ENCODE measurements around the gene ZC3H7B.

The ZC3H7B gene

DNA sequence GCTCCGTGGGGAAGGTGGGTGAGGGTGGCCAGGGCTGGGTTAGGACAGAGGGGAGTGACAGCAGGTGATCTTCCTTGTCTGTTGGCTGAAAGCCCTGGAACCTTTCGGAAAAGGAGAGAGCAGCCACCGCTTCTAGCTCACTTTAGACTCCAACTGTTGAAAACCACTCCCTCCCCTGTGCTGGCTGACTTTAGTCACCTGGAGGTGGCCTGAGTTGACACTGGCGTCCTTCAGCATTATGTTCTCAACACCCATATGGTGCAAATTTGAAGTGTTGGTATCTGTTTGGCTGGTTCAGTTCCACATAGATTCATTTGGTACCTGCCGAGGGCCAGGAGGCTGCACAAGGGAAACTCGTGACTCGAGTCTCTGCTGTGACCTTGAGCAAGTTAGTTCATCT is 28.8 kb downstream of the ZC3H7B start:
- no peak for DNase-seq

DNA sequence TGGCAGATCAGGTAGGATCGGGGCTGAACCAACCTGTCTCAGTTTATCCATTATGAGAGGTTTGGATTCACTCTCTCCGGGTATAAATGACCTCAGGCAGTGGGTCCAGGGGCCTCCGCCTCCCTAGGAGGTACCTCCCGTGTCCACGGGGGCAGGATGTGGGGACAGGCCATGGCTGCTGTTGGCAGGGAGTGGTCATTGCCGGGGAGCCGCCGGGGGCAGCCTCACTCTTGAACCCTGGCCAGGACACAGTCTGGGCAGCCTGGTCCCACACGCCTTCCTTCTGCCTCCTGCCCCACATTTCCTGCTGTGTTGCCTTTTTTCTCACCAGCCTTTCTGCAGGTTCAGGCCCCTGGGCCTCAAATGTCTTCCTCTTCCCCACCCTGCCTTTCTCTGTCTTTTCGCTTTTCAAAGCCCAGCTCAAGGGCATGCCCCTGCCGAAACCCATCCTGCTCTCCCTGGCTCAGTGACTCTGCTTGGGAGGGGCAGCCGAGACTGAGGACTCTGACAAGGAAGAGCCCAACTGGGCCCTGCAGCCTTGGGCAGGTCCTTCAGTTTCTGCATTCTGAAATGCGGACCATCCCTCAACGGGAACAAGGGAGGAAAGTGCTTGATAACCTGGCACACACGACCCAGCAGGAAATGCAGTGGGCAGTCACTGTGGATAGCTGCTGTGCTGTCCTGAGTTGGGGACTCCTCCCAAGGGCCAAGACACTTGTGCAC is 31.1 kb downstream of the ZC3H7B start:
- no peak for DNase-seq

DNA sequence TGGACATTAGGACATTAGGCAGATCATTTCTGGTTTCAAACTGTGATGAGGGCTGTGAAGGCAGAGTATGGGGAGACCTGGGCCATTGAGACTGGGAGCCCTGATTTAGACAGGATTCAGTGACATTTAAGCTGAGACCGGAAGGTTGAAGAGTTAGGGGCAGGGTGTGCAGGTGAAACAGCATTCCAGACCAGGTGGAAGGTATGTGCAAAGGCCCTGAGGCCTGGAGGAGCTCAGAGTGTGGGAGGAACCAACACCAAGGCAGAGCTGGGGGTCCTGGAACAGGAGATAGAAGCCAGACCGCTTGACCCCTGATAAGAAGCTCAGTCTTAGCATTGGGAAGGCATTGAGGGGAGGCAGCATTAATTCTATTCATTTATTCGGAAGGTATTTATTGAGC is 32.5 kb downstream of the ZC3H7B start:
- DNase-seq: no peak

DNA sequence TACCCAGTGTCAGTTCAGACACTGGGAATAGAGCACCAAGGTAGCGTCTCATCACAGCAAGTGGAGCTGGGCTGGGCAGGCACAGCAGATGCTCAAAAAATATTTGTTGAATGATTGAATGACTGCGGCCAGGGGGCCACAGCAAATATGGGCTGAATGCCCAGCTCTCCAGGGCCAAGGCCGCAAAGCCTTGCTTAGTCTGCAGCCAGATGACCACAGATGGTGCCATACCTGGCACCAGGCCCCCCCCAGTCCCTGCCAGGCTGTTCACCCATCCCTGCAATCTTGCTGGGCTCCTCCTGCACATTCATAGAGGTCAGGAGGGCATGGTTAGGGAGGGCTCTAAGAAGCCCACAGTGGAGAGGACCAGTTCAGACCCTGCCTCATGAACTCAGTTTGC is 32.9 kb downstream of the ZC3H7B start:
- no peak for DNase-seq

DNA sequence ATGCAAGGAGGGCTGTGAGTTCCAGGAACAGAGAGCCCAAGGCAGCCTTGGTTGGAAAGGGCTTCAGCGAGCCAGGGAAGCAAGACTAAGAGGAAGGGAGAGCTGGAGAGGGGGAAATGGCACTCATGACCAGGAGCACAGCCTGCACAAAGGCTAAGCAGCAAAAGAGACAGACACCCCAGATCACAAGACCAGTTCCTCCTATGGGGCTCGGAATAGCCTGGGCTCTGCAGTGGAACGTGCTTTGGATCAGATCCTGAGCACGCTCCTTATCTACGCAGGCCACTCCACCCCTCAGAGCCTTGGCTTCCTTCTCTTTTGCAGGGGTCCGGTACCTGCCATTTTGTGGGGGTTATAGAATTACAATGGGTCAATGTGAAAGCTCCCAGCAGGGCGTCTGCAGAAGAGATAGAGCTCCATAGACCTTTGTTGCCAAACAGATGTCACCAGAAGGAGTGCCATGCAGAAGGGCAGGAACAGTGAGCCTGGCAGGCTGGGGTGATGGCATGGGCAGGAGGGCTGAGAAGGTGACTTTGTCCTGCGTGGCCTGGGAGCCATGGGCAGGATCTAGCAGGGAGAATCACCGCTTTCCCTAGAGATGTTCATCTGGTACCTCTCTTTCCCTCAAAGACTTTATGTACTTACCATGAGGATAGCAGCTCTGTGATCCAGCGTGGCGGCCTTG is 33.8 kb downstream of the ZC3H7B start:
- DNase-seq: no peak

DNA sequence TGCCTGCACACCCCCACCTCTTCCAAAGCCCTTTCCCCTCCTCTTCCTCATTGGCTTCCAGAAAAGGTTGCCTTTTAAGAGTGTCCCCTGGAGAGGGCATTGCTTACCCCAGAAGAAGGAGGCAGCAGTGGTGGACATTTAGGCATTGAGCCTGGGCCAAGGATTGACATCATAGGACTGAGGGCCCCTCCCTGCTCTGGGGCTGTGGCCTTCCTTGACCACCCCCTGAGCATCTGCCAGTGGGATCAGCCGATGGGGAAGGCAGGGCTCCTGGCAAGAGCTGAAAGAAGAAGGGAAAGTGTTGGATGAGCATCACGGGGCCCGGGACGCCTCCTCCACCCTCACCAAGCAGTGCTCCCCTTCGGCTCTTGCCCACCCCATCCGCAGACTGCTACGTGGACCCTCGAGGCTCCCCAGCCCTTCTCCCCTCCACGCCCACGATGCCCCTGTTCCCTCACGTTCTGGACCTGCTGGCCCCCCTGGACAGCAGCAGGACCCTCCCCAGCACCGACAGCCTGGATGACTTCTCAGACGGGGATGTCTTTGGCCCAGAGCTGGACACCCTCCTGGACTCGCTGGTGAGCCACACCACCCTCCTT is 37.4 kb downstream of the ZC3H7B start:
- no peak for DNase-seq

DNA sequence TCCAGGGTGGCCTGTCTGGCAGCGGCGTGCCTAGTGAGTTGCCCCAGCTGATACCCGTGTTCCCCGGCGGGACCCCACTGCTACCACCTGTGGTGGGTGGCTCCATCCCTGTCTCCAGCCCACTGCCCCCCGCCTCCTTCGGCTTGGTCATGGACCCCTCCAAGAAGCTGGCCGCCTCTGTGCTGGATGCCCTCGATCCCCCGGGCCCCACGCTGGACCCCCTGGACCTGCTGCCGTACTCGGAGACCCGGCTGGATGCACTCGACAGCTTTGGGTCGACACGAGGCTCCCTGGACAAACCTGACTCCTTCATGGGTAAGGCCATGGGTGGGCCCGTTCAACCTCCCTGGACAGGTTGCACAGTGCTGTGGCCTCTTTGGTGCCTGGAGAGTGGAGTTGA is 38.5 kb downstream of the ZC3H7B start:
- no peak for DNase-seq

DNA sequence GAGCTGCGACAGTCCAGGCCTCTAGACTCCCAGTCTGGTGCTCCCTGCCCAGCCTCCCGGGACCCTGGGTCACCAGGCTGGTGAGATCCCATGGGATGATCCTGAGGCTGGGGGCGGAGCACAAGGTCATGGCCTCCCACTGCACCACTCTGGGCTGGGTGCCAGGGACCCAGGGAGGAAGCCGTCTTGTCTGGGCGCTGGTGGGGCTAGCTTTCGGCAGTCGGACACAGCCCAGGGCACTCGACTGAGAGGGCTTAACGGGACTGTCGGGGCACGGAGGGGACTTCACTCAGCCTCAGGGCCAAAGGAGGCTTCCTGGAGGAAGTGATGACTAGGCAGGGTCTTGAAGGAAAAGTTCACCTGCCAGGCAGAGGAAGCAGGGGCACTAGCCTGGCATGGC is 39.0 kb downstream of the ZC3H7B start:
- DNase-seq: no peak

DNA sequence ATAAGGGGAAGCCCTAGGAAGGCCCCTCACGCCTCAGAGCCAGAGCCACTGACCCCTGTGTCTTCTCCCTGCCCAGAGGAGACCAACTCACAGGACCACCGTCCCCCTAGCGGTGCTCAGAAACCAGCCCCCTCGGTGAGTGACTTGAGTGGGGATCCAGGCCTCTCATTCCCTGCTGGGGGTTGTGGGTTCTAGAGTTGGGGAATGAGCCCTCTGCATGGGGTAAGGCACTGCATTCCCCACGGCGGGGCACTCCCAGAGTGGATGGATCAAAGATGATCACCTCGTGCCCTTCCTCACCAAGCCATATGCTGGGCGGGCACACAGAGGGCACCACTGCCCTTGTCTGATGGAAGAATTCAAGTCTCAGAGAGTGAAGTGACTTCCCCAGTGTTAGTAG is 39.7 kb downstream of the ZC3H7B start:
- DNase-seq: no peak

DNA sequence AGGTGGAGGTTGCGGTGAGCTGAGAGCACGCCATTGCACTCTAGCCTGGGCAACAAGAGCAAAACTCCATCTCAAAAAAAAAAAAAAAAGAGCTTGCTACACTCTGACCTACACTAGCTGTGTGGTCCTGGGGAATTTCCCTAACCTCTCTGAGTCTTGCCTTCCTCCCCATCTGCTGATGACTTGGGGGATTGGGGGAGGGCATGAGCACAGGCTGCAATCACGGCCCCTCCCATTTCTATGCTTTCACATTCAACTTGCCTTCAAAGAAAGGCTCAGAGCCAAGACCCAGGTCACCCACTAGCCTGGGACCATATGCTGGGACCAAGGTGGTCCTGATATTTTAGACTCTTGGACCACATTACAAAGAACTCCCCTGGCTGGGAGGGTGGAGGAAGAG is 40.7 kb downstream of the ZC3H7B start:
- DNase-seq: no peak

DNA sequence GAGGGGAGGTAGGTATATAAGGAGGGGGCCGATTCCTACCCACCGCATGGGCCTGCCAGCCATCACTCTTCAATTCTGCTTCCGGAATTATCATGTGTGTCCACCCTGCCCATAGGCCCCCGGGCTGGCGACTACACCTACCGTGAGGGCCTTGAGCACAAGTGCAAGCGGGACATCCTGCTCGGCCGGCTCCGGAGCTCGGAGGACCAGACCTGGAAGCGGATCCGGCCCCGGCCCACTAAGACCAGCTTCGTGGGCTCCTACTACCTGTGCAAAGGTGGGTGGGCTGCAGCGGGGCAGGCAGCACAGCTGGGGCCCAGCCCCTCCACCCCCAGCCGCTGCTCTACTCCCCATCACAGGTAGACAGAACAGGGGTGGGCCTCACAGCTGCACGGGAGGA is 42.0 kb downstream of the ZC3H7B start:
- no peak for DNase-seq

DNA sequence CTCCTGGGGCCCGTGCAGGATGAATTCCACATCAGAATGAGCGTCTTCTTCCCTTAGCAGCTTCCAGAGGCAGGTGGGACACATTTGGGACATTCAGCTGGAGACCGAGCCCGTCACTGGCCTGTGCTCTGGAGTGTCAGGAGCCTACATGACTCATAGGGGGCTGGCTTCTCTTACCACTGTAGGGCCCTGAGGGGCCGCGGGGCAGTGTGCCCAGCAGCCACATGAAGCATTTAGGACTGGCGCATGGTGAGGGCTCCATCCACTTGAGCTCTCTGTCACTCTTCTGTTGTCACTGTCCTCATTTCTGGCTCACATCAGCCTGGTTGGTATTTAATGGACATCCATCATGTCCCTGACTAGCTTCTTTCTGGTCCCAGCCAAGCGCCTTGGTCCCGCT is 42.4 kb downstream of the ZC3H7B start:
- no peak for DNase-seq

DNA sequence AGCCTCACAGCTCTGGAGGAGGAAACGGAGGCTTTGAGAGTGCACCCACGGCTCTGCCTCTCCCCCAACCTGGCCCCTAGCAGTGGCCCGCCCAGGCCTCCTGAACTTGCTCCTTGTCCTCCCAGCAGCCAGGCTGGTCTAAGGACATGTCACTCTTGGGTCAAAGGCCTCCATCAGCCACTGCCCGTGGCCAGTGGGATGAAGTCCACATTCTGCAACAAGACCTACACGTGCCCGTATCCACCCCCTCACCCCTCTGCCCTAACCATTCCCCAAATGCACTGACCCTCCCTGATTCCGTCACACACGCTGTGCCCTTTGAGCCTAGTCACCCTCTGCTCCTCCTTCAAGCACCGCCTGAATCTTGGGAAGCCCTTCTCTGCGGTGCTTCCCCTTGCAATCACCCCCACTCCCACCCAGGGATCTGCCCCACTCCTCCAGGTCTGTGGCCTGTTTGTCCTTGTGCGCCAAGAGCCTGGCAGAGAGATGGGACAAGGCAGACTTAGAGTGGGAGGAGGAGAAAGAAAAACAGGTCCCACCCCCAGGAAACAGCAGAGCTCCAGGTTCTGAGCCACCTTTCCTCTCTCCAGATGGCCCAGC is 43.0 kb downstream of the ZC3H7B start:
- DNase-seq: no peak

DNA sequence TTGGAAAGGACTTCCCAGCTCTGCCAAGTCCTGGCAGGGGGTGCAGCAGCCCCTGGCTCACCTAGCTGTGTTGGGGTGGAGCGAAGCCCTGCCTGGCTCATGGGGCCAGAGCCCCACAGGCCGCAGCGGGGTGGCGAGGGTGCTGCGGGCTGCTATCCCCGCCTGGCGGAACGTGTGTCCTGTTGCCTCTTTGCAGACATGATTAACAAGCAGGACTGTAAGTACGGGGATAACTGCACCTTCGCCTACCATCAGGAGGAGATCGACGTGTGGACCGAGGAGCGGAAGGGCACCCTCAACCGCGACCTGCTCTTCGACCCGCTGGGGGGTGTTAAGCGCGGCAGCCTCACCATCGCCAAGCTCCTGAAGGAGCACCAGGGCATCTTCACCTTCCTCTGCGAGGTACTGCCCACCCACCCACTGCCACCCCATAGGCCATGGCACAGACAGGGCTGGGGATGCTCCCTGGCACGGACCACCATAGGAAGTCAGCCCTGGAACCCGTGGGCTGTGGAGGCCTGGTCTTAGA is 44.5 kb downstream of the ZC3H7B start:
- no peak for DNase-seq

DNA sequence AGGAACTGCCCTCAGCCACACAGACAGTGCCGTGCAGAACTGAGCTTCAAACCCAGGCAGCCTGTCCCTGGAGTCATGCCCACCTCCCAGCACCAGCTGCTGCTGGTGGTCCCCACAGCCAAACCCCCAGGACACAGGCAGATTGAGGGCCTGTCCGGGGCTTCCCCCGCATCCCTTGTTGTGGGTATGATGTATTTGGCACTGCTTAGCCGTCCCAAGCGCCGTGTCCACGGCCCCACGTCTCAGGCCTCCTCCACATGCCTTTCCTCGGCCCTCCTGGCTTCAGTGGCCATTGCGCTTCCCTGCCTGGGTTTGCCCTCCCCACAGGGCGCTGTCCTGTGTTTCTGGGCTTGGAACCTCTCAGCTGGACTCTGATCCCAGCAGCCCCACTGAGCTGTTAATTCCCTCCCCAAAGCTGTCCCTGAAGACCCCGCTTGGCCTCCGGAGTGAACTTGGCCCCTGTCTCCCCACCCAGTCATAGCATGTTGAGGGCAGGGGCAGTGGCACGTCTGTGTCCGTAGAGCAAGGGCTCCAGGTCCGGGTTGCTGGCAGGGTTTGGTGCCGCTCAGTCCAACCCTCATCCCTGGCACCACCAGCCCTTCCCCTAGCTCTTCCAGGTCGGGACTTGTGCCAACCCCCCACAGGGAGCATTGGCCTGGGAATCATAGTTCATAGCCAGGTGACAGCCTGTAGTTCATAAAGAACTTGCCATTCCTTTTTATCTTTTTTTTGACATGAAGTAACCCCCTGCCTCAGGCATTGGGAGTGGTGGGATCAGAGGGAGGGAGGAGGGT is 45.9 kb downstream of the ZC3H7B start:
- DNase-seq: no peak

DNA sequence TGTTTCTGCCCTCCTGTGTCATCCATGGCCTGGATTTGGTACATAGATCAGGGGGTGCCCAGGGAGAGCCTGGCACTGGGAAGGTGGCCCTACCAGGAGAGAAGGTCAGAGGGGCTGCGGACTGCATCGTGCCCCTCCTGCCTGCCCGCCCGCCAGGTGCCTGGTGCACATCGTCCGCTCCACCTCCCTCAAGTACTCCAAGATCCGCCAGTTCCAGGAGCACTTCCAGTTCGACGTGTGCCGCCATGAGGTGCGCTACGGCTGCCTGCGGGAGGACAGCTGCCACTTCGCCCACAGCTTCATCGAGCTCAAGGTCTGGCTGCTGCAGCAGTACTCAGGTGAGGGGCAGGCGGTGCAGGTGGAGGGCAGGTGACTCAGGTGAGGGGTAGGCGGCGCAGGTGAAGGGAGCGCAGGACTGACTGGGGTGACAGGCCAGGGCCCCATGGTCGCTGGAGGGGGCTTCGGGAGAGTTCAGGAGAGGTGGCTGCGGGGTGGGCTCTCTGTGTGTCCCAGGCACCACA is 47.7 kb downstream of the ZC3H7B start:
- DNase-seq: no peak

DNA sequence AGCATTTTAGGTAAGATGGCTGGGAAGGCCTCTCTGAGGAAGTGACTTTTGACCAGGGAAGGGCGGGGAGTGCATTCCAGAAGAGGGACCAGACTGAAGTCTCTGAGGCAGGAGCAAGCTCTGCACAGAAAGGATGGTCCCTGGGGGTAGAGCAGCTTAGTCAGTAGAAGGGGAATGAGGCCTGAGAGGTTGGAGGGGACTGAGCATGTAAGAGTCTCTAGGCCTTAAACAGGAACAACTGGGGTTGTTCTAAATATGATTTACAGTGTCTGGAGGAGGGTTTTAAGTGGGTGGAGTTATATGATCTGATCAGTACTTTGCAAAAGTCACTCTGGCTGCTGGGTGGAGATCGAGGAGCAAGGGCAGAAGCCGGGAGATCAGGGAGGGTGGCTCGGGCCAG is 48.8 kb downstream of the ZC3H7B start:
- DNase-seq: no peak

DNA sequence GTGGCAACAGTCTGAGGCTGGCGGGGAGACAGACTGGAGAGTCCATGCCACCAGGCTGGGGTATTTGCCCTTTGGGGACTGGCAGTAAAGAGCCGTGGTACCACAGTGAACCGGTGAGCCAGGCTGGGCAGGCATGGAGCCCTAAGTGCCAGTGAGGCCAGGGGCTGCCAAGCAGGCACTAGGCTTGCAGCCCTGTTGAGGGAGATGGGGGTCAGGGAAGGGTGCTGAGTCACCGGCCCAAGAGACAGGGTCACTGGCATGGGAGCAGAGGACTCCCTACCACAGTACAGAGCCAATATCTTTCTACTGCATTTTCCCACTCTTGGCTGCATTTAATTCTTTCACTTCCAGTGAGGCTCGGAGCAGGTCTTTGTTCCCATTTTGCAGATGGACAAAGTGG is 49.7 kb downstream of the ZC3H7B start:
- no peak for DNase-seq

DNA sequence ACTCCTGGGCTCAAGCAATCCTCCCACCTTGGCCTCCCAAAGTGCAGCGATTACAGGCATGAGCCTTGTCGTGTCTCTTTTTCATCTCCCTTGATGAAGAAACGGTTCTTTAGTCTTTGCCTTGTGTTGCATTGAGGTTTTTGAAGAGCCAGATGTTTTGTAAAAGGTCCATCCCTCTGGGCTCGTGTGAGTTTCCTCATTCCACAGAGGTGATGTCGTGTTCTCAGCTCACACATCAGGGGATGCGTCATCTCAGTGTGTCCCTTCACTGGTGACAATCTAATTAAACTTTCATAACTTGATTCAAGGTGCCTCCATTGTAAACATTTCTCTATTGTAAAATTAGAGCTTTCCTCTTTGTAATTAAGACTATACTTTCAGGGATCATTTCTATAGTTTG is 50.7 kb downstream of the ZC3H7B start:
- DNase-seq: no peak

DNA sequence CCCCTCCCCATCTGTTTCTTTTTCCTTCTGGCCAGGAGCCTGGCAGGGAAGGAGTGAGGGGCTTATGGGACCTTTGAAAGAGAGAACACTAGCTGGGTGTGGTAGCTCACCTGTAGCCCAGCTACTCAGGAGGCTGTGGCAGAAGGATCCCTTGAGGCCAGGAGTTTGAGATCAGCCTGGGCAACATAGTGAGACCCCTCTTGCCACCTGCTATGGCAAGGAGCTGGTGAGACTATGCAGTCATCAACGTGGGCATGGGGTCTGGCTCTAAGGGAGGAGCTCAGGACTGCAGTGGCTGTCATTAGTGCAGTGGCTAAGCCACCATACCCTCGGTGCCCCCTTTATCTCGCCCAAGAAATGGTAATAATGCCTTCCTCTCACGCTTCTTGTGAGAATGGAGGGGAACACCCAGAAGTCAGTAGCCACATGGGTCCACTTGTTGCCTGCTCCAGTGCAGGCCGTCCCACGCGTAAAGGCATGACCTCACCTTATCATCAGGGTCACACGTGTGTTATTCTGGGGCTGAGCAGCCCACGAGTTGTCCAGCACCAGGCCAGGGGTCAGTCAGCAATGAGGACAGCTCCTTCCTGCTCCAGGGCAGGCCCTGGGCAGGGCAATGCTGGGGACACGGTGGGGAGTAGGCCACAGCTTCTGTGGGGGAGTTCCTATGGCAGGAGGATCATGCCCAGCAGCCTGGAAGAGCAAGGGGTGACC is 52.7 kb downstream of the ZC3H7B start:
- no peak for DNase-seq

DNA sequence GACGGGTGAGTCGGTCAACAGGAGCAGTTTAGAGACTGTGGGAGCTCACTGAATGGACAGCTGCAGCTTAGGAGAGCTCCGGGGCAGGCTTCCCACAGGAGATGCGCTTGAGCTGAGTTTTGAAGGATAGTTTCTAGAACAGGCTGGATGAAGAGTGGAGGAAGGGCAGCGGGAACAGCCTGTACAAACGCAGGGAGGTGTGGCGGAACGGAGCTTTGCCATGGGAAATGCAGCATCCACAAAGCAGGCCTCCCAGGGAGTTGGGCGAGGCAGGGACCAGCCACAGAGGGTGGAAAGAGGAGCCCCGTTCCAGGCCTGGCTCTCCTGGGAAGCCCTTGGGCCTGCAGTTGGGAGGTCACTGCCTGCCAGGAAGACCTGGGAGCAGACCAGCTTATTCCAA is 53.7 kb downstream of the ZC3H7B start:
- no peak for DNase-seq

DNA sequence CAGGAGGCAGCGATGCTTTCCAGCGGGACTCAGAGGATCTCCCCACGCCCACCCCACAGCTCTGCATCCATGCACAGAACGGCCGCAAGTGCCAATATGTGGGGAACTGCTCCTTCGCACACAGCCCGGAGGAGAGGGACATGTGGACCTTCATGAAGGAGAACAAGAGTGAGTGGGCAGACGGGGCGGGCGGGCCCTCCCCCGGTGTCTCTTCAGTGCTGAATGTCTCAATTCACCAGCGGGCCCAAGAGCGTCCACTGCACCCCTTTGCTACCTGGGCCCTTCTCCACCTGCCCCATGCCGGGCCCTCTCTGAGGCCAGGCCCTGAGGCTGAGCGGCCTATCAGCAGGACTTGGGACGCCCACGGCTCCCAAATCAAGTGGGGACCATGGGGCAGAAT is 54.6 kb downstream of the ZC3H7B start:
- no peak for DNase-seq
